Fibroblast of pulmonary artery (primary cell): ENCODE data around the gene MED22.

Experiments used
- DNase-seq: peaks from one replicate; pipeline ENCODE4 v3.0.0-alpha.2; 2010; ENCODE audit warnings: low read depth
- H3K4me3 ChIP-seq: replicated peaks from 2 replicates; pipeline ENCODE4 v1.5.1; 2011; ENCODE audit warnings: low read depth, mild to moderate bottlenecking, control low read depth, low read length, moderate library complexity
- TF ChIP-seq, protein P1 (sequence below): IDR thresholded peaks from 2 replicates; pipeline ENCODE4 v1.5.1; 2011; ENCODE audit warnings: mild to moderate bottlenecking, control low read depth, low read length, inconsistent platforms; ENCODE audit errors: missing control alignments

The MED22 gene

DNA sequence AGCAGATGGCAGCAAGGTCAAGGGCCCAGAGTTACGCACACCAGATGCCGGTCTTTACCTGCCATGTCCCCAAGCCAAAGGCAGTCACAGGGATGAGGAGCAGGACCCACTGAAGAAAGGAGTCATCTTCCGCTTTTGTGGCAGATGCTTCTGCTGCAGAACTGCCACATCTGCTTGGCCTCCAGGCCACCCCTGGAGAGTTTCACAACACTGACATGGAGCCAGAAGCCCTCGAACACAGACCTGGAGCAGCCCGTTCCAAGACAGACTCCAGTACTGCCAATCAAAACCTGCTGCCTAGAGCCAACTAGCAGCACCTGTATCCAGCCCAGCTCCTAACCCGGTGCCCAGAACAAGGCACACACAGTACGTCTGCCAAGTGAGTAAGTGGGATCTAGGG lies 6.8 kb upstream of the MED22 start:
- H3K4me3 ChIP-seq: no peak overlapping the region
- DNase-seq: no peak
- TF ChIP-seq, protein P1, sequence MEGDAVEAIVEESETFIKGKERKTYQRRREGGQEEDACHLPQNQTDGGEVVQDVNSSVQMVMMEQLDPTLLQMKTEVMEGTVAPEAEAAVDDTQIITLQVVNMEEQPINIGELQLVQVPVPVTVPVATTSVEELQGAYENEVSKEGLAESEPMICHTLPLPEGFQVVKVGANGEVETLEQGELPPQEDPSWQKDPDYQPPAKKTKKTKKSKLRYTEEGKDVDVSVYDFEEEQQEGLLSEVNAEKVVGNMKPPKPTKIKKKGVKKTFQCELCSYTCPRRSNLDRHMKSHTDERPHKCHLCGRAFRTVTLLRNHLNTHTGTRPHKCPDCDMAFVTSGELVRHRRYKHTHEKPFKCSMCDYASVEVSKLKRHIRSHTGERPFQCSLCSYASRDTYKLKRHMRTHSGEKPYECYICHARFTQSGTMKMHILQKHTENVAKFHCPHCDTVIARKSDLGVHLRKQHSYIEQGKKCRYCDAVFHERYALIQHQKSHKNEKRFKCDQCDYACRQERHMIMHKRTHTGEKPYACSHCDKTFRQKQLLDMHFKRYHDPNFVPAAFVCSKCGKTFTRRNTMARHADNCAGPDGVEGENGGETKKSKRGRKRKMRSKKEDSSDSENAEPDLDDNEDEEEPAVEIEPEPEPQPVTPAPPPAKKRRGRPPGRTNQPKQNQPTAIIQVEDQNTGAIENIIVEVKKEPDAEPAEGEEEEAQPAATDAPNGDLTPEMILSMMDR: no peak

GRCh38 chr9:133353548-133353947 lies 5.6 kb upstream of the MED22 start:
- no peak overlapping the region for H3K4me3 ChIP-seq
- DNase-seq: no peak
- TF ChIP-seq, protein P1: no peak

DNA sequence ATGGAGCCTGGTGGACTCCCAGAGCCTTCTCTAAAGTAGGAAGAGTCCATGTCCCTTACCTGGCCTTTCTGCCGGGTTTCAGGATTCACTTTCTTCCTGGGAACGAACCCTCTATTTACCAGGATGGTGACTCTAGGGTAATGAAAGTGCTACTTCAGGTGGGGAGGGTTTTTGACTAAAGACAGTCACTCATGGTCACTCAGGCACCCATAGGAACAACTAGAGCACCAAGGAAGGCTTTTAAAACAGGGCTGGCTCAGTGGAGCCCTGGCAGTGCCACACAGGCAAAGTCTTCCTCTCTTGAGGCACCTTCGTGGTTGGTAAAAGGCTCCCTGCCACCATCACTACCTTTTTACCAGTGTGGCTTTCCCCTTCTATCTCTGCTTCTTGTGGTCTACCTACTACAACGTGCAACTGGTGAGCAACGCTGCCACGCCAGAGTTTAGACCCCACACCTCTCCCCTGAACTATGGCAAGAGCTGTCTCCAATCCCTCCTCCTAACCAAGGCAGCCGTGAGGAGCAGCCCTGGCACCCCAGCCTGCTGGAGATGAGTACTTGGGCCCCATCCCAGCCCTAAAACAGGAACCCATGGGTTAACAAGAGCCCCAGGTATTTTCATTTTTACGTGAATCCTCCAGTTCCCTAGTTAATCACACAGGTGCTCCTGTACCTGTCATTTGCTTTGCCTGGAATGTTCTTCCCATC lies 4.9 kb upstream of the MED22 start:
- no peak overlapping the region for H3K4me3 ChIP-seq
- TF ChIP-seq, protein P1: no peak
- no peak for DNase-seq

DNA sequence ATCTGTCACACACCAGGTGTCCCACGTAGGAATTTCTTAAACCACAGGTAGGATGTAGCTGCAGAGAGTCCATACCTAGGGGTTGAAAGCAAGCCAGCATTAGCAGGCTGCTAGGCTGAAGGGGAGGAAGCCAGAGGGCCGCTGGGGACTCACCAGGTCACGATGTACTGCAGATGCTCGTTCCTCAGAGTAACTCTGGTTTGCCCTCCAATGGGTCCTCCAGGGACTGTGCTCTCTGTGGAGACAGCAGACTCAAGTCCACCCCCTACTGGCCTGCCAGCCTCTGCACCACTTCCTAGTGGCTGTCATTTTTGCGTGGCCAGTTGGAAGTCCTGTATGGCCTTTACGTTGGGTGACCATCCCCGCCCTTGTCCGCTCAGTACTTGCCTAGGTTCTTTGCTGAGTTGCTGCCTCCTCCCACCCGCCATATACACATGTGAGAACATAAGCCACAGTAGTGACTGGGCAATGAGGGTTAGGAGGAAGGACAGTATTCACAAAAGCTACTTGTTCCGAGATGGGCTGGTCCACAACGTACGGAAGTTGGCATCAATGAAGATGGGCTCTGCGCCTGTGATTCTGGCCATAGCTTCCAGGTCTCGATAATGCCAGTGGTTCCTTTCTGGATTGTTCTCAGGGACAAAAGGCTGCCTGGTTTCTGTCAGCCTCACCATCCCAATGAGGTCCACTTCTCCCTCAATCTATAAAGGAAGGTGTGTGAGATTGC lies 4.1 kb upstream of the MED22 start:
- peak; percentile 71 for DNase-seq
- H3K4me3 ChIP-seq: no peak overlapping the region
- TF ChIP-seq, protein P1: peak; percentile 71

DNA sequence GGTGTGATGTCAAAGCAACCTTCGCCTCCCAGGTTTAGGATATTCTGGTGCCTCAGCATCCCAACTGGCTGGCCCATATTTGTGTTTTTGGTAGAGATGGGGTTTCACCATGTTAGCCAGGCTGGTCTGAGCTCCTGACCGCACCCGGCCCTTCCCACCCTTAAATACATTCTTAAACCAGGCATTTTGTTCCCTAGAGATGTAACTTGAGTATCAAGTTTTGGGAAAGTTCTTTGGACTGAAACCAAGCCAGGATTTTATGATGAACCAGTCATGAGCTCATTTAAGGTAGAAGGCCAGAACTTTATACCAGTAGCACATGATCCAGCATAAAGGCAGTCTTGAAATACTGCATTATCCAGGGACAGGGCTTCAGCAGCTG lies 3.6 kb upstream of the MED22 start:
- no peak for DNase-seq
- H3K4me3 ChIP-seq: no peak overlapping the region
- TF ChIP-seq, protein P1: no peak

- DNase-seq: no peak
- TF ChIP-seq, protein P1: no peak
- H3K4me3 ChIP-seq: peak overlapping the region; percentile 100
Observed at GRCh38 chr9:133349965-133350616, 2.2 kb upstream of the MED22 start.
